ENCODE data around the gene KRTAP10-5.
"Not testable (repeated sequence)": the region's sequence is repeated elsewhere in the genome, so short reads cannot be mapped to it uniquely, and the experiment has no call there.

Gene KRTAP10-5, protein sequence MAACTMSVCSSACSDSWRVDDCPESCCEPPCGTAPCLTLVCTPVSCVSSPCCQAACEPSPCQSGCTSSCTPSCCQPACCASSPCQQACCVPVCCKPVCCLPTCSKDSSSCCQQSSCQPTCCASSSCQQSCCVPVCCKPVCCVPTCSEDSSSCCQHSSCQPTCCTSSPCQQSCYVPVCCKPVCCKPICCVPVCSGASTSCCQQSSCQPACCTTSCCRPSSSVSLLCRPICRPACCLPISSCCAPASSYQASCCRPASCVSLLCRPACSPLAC

GRCh38 chr21:44580231-44580821 is at the start of gene KRTAP10-5:
TSS of gene KRTAP10-5 (minus strand) at chr21:44580604. CDS start at chr21:44580578, 26 bp downstream.
- not testable (repeated sequence) for H3K4me1 ChIP-seq (ENCODE audit: control insufficient read depth in 1 of 2, insufficient read depth in 1 of 2, low read depth in 1 of 2, low read length in 1 of 2); H3K36me3 ChIP-seq; H3K9me3 ChIP-seq; H3K4me3 ChIP-seq (ENCODE audit: low read depth in 1 of 2, low read length in 1 of 2); H3K27ac ChIP-seq
- peaks cover 33% of the 10 kb centered on the region for H3K27me3 ChIP-seq

- peaks cover 9% of the 10 kb centered on the region for H3K27me3 ChIP-seq
- H3K4me3 ChIP-seq (ENCODE audit: low read depth in 1 of 2, low read length in 1 of 2) = no peak overlapping the region
- H3K9me3 ChIP-seq = no peaks in the 10 kb centered on the region
- H3K36me3 ChIP-seq = no peaks in the 10 kb centered on the region
- peaks cover 5 to 11% of the 10 kb centered on the region in 2 experiments for H3K4me1 ChIP-seq (ENCODE audit: control insufficient read depth in 1 of 2, insufficient read depth in 1 of 2, low read depth in 1 of 2, low read length in 1 of 2)
- no peak overlapping the region for H3K27ac ChIP-seq
- TF ChIP-seq, protein P1, sequence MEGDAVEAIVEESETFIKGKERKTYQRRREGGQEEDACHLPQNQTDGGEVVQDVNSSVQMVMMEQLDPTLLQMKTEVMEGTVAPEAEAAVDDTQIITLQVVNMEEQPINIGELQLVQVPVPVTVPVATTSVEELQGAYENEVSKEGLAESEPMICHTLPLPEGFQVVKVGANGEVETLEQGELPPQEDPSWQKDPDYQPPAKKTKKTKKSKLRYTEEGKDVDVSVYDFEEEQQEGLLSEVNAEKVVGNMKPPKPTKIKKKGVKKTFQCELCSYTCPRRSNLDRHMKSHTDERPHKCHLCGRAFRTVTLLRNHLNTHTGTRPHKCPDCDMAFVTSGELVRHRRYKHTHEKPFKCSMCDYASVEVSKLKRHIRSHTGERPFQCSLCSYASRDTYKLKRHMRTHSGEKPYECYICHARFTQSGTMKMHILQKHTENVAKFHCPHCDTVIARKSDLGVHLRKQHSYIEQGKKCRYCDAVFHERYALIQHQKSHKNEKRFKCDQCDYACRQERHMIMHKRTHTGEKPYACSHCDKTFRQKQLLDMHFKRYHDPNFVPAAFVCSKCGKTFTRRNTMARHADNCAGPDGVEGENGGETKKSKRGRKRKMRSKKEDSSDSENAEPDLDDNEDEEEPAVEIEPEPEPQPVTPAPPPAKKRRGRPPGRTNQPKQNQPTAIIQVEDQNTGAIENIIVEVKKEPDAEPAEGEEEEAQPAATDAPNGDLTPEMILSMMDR (IDR thresholded peaks at IDR 0.05) = no peak
Observed at GRCh38 chr21:44628707-44629391, 48.4 kb upstream of the KRTAP10-5 start.

DNA sequence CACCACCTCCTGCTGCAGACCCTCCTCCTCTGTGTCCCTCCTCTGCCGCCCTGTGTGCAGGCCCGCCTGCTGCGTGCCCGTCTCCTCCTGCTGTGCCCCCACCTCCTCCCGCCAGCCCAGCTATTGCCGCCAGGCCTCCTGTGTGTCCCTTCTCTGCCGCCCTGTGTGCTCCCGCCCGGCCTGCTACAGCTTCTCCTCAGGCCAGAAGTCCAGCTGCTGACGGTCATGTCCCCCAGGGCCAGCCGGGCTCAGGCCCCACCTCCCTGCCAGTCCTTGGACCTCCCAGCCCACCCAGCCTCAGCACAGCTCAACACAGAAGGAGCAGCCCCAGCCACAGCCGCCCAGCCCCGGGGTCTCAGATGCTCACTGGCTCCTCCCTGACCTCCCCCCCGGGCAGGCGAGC is 47.4 kb upstream of the KRTAP10-5 start:
- H3K9me3 ChIP-seq; H3K27me3 ChIP-seq; H3K27ac ChIP-seq; H3K4me3 ChIP-seq (ENCODE audit: low read depth in 1 of 2, low read length in 1 of 2); H3K36me3 ChIP-seq: not testable (repeated sequence)
- peaks cover 5 to 11% of the 10 kb centered on the region in 2 experiments for H3K4me1 ChIP-seq (ENCODE audit: control insufficient read depth in 1 of 2, insufficient read depth in 1 of 2, low read depth in 1 of 2, low read length in 1 of 2)

DNA sequence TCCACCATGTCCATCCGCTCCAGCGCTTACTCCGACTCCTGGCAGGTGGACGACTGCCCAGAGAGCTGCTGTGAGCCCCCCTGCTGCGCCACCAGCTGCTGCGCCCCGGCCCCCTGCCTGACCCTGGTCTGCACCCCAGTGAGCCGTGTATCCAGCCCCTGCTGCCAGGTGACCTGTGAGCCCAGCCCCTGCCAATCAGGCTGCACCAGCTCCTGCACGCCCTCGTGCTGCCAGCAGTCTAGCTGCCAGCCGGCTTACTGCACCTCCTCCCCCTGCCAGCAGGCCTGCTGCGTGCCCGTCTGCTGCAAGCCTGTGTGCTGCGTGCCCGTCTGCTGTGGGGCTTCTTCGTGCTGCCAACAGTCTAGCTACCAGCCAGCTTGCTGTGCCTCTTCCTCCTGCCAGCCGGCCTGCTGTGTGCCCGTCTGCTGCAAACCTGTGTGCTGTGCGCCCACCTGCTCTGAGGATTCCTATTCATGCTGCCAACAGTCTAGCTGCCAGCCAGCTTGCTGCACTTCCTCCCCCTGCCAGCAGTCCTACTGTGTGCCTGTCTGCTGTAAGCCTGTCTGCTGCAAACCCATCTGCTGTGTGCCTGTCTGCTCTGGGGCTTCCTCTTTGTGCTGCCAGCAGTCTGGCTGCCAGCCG is 46.9 kb upstream of the KRTAP10-5 start:
- not testable (repeated sequence) for H3K27me3 ChIP-seq; H3K27ac ChIP-seq; H3K36me3 ChIP-seq; H3K9me3 ChIP-seq; H3K4me3 ChIP-seq (ENCODE audit: low read depth in 1 of 2, low read length in 1 of 2)
- H3K4me1 ChIP-seq (ENCODE audit: control insufficient read depth in 1 of 2, insufficient read depth in 1 of 2, low read depth in 1 of 2, low read length in 1 of 2) = peaks cover 5 to 14% of the 10 kb centered on the region in 2 experiments

- Histone ChIP-seq H3K4me1 (ENCODE audit: control insufficient read depth in 1 of 2, insufficient read depth in 1 of 2, low read depth in 1 of 2, low read length in 1 of 2) (peaks cover 5 to 17% of the 10 kb centered on the region in 2 experiments), H3K9me3 (no peaks in the 10 kb centered on the region), H3K27me3 (peaks cover 8% of the 10 kb centered on the region), H3K4me3 (ENCODE audit: low read depth in 1 of 2, low read length in 1 of 2) (no peak within 1 kb of the TSS), H3K27ac (no peak within 1 kb of the TSS), H3K36me3 (no peaks in the 10 kb centered on the region)
- TF ChIP-seq, protein P1 (IDR thresholded peaks at IDR 0.05) = no peak
Observed at GRCh38 chr21:44626673-44627143, 46.3 kb upstream of the KRTAP10-5 start, which contains the start of gene KRTAP10-9. TSS of gene KRTAP10-9 (plus strand) at chr21:44627093. CDS start at chr21:44627172, 79 bp downstream.

DNA sequence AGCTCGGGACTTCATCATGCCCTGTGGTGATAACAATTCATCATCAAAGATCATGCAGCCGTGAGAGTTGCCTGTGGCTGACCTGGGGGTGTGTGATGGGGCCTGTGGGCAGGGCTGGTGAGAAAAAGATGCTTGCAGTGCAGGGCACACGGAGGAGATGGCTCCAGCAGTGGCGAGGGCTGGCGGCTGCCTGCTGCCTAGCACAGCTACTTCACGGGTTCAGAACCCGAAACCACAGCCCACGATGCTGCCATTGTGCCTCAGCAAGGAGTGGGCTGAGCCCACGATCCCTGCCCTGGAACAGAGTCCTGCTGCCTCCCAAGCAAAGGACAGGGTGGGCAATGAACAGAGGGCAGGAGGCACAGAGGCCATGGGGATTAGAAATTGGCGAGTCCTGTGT is 45.9 kb upstream of the KRTAP10-5 start:
- Histone ChIP-seq H3K4me3 (ENCODE audit: low read depth in 1 of 2, low read length in 1 of 2) (no peak overlapping the region), H3K27ac (no peak overlapping the region), H3K36me3 (no peaks in the 10 kb centered on the region), H3K27me3 (peaks cover 8% of the 10 kb centered on the region), H3K4me1 (ENCODE audit: control insufficient read depth in 1 of 2, insufficient read depth in 1 of 2, low read depth in 1 of 2, low read length in 1 of 2) (peaks cover 5 to 17% of the 10 kb centered on the region in 2 experiments), H3K9me3 (no peaks in the 10 kb centered on the region)
- TF ChIP-seq, protein P1 (IDR thresholded peaks at IDR 0.05) = no peak

Measured in neutrophil (primary cell).